CD8-positive, alpha-beta memory T cell (primary cell): ENCODE data around the gene CPLX1. TPM values are rescaled to one million over a fixed set of nuclear protein-coding genes. Genes with fewer than 3 reads are reported as not detected.
"Not testable (repeated sequence)": the region's sequence is repeated elsewhere in the genome, so short reads cannot be mapped to it uniquely, and the experiment has no call there.

Experiments
- CTCF ChIA-PET: fragments of 350-600 bp; sonication (Branson Sonifier 250); formaldehyde crosslinking; loops from one replicate; lab custom pipeline; 2021; ENCODE audit warnings: antibody characterized with exemption; lab: Charles Lee
- POLR2A ChIA-PET: fragments of 350-600 bp; sonication (Branson Sonifier 250); formaldehyde crosslinking; loops from one replicate; lab custom pipeline; 2021; ENCODE audit warnings: antibody characterized with exemption; lab: Charles Lee
- DNase-seq, 5 donors: peaks; one replicate each; pipeline versions ENCODE4 v3.0.0 to v3.0.0-alpha.2; 2020 to 2022; ENCODE audit warnings: mixed read lengths in 1 of 5
- H3K27ac ChIP-seq: one replicate; pipeline ENCODE4 v1.7.0; 2013; ENCODE audit warnings: low read depth, mild to moderate bottlenecking, low read length, moderate library complexity
- H3K27me3 ChIP-seq: 2 replicates; pipeline ENCODE4 v1.7.0; 2013; ENCODE audit warnings: low read length, mild to moderate bottlenecking; ENCODE audit not compliant: insufficient read depth, poor library complexity, severe bottlenecking
- H3K36me3 ChIP-seq: 2 replicates; pipeline ENCODE4 v1.7.0; 2013; ENCODE audit warnings: mild to moderate bottlenecking, low read length, moderate library complexity; ENCODE audit not compliant: insufficient read depth
- H3K4me1 ChIP-seq: 2 replicates; pipeline ENCODE4 v1.7.0; 2013; ENCODE audit warnings: mild to moderate bottlenecking, low read length, moderate library complexity; ENCODE audit not compliant: insufficient read depth
- H3K4me3 ChIP-seq: 2 replicates; pipeline ENCODE4 v1.7.0; 2013; ENCODE audit warnings: mild to moderate bottlenecking, low read length
- H3K9me3 ChIP-seq: 2 replicates; pipeline ENCODE4 v1.7.0; 2013; ENCODE audit warnings: mild to moderate bottlenecking, low read length
- H3K27ac Mint-ChIP-seq, 8 donors: one replicate each; pipeline ENCODE4 v1.8.0; 2020 to 2021; ENCODE audit warnings: mixed read lengths in 8 of 8, mild to moderate bottlenecking in 6 of 8, inconsistent platforms in 3 of 8, moderate library complexity in 3 of 8
- H3K27me3 Mint-ChIP-seq, 2 donors: one replicate each; pipeline ENCODE4 v1.8.0; 2020 to 2021; ENCODE audit warnings: mixed read lengths in 2 of 2, mild to moderate bottlenecking in 1 of 2, moderate library complexity in 1 of 2
- H3K36me3 Mint-ChIP-seq, 3 donors: one replicate each; pipeline ENCODE4 v1.8.0; 2020 to 2021; ENCODE audit warnings: mixed read lengths in 3 of 3, inconsistent platforms in 1 of 3, mild to moderate bottlenecking in 1 of 3
- H3K4me1 Mint-ChIP-seq, 3 donors: one replicate each; pipeline ENCODE4 v1.8.0; 2020 to 2021; ENCODE audit warnings: mixed read lengths in 3 of 3, inconsistent platforms in 1 of 3, mild to moderate bottlenecking in 1 of 3
- H3K4me3 Mint-ChIP-seq, 7 donors: one replicate each; pipeline ENCODE4 v1.8.0; 2020 to 2021; ENCODE audit warnings: mixed read lengths in 7 of 7, mild to moderate bottlenecking in 6 of 7, moderate library complexity in 4 of 7, inconsistent platforms in 2 of 7
- H3K9me3 Mint-ChIP-seq, 5 donors: one replicate each; pipeline ENCODE4 v1.8.0; 2020 to 2022; ENCODE audit warnings: mixed read lengths in 5 of 5, mild to moderate bottlenecking in 3 of 5, moderate library complexity in 2 of 5, inconsistent platforms in 1 of 5
- polyA plus RNA-seq: library from polyadenylated mRNA; unstranded; fragments of 300-500 nt; fragmentation: Illumina TruSeq; gene quantifications from one replicate; pipeline ENCODE4 v1.2.3, GENCODE V29; 2021
- total RNA-seq, 2 experiments: library from RNA; stranded (reverse); gene quantifications; one replicate each; pipeline ENCODE4 v1.2.3, GENCODE V29; 2021

CPLX1 gene
- total and polyA plus RNA-seq, 3 experiments from 2014 or later: 0.13 to 0.16 TPM; not detected in 1

DNA sequence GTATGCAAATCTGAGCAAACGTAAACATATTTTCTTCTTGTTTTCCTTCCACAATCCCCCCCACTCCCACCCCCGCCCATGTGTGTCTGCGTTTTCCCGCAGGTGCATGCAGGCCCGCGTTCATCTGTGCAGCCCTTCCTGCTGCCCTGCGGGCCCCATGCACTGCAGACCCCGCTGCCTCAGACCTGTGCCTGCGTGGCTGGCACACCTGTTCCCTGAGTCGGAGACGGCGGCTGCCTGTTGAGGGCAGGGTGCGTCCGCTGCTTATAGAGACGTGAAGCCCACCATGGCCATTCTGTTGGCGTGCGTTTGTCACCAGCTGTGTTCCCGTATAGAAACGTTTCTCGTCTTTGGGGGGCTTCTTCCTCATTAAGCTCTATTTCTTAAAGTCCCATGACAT is 68.8 kb downstream of the CPLX1 start:
- POLR2A ChIA-PET: no interaction called here
- peaks cover 14 to 23% (median 18%) of the 10 kb centered on the region in 3 donors for H3K4me1 Mint-ChIP-seq
- H3K27me3 ChIP-seq: no peaks in the 10 kb centered on the region

DNA sequence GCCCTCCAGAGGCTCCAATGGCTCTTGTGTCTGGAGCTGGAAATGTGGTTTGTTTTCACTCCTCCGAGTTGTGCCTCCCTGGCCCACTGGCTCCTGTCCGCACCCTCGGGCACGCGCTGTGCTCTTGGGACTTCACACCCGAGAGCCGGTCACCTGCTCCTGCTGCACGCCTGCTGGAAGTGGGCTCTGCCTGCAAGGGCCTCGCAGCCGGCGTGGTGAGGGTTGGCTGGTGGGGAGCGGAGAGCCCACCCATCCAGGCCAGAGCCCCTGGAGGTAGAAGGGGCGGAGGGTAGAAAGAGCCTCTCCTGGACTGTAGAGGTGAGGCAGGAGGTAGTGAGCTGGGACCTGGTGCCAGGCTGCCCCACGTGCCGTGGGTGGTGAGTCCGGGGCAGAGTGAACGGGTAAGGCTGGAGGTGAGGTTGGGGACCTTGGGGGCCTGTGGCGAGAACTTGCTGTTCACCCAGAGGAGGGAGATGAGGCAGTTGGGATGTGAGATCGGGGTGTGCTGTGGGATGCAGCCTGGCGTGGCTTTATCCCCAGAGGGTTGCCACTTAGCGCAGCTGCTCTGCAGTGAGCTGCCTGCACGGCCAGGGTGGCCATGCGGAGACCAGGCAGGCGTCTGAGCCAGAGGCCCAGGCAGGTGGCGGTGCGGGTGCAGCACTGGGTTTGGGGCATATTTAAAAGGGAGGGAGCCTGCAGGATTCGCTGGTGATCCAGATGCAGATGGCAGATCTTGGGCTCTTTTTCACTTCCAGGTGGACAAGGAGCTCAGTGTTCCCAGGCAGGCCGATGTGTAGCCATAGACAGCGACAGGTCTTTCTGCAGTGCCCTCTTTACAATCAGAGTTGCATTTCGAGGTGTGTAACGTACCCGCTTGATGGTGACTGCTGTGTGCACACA is 71.5 kb downstream of the CPLX1 start:
- no peaks in the 10 kb centered on the region for H3K9me3 ChIP-seq
- no peak for DNase-seq
- H3K27me3 Mint-ChIP-seq: no peaks in the 10 kb centered on the region
- no peaks in the 10 kb centered on the region for H3K4me1 ChIP-seq
- H3K4me3 Mint-ChIP-seq: no peak overlapping the region
- no peaks in the 10 kb centered on the region for H3K27me3 ChIP-seq
- H3K9me3 Mint-ChIP-seq: no peaks in the 10 kb centered on the region
- ChIA-PET CTCF (interaction anchor here (1.7 to 2.6 kb wide), 2 partner anchors 12 to 233 kb away, joined by 4 to 13 read pairs; no protein-coding TSS in a partner anchor), POLR2A (no interaction called here)
- H3K4me3 ChIP-seq: no peak overlapping the region
- peaks cover 0 to 4% (median 4%) of the 10 kb centered on the region in 3 donors for H3K4me1 Mint-ChIP-seq
- no peak overlapping the region for H3K27ac Mint-ChIP-seq
- H3K36me3 Mint-ChIP-seq: peaks cover 0 to 45% (median 13%) of the 10 kb centered on the region in 3 donors
- H3K36me3 ChIP-seq: peaks cover 7% of the 10 kb centered on the region
- H3K27ac ChIP-seq: no peak overlapping the region

More for the DNA sequence above, 68.8 kb downstream of the CPLX1 start:
- no peaks in the 10 kb centered on the region for H3K4me1 ChIP-seq
- H3K36me3 ChIP-seq: peaks cover 6% of the 10 kb centered on the region
- Mint-ChIP-seq H3K27me3 (peaks cover 0 to 1% of the 10 kb centered on the region in 2 donors), H3K27ac (no peak overlapping the region), H3K4me3 (no peak overlapping the region), H3K36me3 (peaks cover 5 to 47% (median 12%) of the 10 kb centered on the region in 3 donors), H3K9me3 (no peaks in the 10 kb centered on the region)
- no peak overlapping the region for H3K27ac ChIP-seq
- H3K9me3 ChIP-seq: no peaks in the 10 kb centered on the region
- no peak overlapping the region for H3K4me3 ChIP-seq
- no peak for DNase-seq
- CTCF ChIA-PET: interaction anchor here (1.6 kb wide), 1 partner anchor 15 kb away, joined by 8 read pairs; no protein-coding TSS in a partner anchor

DNA sequence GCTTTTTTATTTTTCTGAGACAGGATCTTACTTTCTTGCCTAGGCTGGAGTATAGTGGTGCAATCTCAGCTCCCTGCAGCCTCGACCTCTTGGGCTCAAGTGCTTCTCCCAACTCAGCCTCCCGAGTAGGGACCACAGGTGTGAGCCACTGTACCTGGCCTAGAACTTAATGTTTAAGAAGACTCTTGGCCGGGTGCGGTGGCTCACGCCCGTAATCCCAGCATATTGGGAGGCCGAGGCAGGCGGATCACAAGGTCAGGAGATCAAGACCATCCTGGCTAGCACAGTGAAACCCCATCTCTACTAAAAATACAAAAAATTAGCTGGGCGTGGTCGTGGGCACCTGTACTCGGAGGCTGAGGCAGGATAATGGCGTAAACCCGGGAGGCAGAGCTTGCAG is 72.7 kb downstream of the CPLX1 start:
- H3K4me1 ChIP-seq, H3K9me3 ChIP-seq, H3K9me3 Mint-ChIP-seq, POLR2A ChIA-PET, H3K27ac ChIP-seq, H3K4me1 Mint-ChIP-seq, H3K27me3 ChIP-seq, H3K27me3 Mint-ChIP-seq, H3K4me3 Mint-ChIP-seq, DNase-seq, H3K4me3 ChIP-seq: not testable (repeated sequence)
- Mint-ChIP-seq H3K36me3 (peaks cover 0 to 52% (median 17%) of the 10 kb centered on the region in 3 donors), H3K27ac (peak overlapping the region in 1 of 8 donors; percentile 48)
- CTCF ChIA-PET: interaction anchor here (1.7 to 2.6 kb wide), 2 partner anchors 11 to 234 kb away, joined by 4 to 13 read pairs; no protein-coding TSS in a partner anchor
- peaks cover 11% of the 10 kb centered on the region for H3K36me3 ChIP-seq

DNA sequence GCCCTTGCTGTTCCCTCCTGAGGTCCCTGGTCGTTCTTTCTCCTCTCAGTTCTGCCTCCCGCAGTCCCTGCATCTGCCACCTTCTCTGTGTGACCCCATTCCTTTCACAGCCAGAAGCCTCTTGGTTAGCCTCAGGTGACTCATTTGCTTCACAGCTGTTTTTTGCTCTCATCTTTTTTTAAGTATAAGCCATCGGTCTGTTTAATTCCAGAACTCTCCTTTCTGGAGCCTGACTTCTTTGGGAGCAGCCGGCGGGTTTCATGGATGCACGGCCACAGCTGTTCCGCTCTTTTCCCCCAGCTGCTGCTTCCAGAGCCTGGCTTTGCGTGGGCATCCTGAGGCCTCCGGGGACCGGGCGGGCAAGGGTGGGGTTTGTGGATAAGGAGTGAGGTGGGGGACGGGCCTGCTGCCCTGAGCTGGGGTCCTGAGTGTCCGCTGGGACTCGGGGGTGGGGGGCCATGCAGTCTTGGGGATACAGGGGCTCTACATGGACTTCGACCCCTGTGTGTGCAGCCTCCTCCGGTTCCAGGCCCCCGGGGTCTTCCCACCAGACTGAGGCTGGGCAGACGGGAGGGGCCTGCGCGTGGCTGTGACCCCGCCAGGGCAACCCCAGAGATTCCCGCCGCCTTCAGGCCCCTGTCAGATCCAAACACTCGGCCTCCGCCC is 73.6 kb downstream of the CPLX1 start:
- no peaks in the 10 kb centered on the region for H3K9me3 Mint-ChIP-seq
- no peaks in the 10 kb centered on the region for H3K27me3 Mint-ChIP-seq
- ChIA-PET POLR2A (no interaction called here), CTCF (interaction anchor here (1.7 to 2.6 kb wide), 2 partner anchors 10 to 235 kb away, joined by 4 to 13 read pairs; no protein-coding TSS in a partner anchor)
- no peak for DNase-seq
- Histone ChIP-seq H3K36me3 (peaks cover 11% of the 10 kb centered on the region), H3K4me1 (no peaks in the 10 kb centered on the region), H3K9me3 (no peaks in the 10 kb centered on the region), H3K4me3 (no peak overlapping the region), H3K27ac (no peak overlapping the region), H3K27me3 (no peaks in the 10 kb centered on the region)
- H3K27ac Mint-ChIP-seq: peak overlapping the region in 1 of 8 donors; percentile 87
- H3K4me1 Mint-ChIP-seq: peaks cover 0 to 4% (median 4%) of the 10 kb centered on the region in 3 donors
- no peak overlapping the region for H3K4me3 Mint-ChIP-seq
- H3K36me3 Mint-ChIP-seq: peaks cover 0 to 56% (median 18%) of the 10 kb centered on the region in 3 donors

DNA sequence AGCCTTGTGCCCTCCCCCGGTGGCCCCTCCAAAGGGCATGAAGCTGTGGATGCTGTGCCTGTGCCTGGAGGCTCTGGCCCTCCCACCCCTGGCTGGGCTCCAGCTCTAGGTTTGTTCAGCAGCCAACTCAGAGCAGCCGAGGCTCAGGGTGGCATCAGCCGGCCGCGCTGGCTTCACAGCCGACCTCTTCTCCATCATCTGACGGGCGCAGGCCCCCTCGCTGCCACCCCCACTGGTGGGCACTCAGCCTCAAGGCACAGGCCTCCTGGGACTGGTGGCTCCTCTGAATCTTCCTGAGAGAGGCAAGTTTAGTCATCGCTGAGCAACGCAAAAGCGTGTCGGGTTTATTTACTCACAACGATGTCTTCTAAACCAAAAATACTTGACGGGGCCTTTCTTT is 74.3 kb downstream of the CPLX1 start:
- no peak for DNase-seq
- peaks cover 0 to 53% (median 18%) of the 10 kb centered on the region in 3 donors for H3K36me3 Mint-ChIP-seq
- peak overlapping the region in 1 of 8 donors; percentile 60 for H3K27ac Mint-ChIP-seq
- POLR2A ChIA-PET: no interaction called here
- H3K27ac ChIP-seq: no peak overlapping the region
- no peaks in the 10 kb centered on the region for H3K4me1 ChIP-seq
- no peak overlapping the region for H3K4me3 ChIP-seq
- CTCF ChIA-PET: no interaction called here
- peaks cover 11% of the 10 kb centered on the region for H3K36me3 ChIP-seq
- H3K4me3 Mint-ChIP-seq: no peak overlapping the region
- H3K9me3 ChIP-seq: no peaks in the 10 kb centered on the region
- no peaks in the 10 kb centered on the region for H3K27me3 ChIP-seq
- peaks cover 0 to 4% (median 4%) of the 10 kb centered on the region in 3 donors for H3K4me1 Mint-ChIP-seq
- H3K9me3 Mint-ChIP-seq: no peaks in the 10 kb centered on the region
- H3K27me3 Mint-ChIP-seq: no peaks in the 10 kb centered on the region

DNA sequence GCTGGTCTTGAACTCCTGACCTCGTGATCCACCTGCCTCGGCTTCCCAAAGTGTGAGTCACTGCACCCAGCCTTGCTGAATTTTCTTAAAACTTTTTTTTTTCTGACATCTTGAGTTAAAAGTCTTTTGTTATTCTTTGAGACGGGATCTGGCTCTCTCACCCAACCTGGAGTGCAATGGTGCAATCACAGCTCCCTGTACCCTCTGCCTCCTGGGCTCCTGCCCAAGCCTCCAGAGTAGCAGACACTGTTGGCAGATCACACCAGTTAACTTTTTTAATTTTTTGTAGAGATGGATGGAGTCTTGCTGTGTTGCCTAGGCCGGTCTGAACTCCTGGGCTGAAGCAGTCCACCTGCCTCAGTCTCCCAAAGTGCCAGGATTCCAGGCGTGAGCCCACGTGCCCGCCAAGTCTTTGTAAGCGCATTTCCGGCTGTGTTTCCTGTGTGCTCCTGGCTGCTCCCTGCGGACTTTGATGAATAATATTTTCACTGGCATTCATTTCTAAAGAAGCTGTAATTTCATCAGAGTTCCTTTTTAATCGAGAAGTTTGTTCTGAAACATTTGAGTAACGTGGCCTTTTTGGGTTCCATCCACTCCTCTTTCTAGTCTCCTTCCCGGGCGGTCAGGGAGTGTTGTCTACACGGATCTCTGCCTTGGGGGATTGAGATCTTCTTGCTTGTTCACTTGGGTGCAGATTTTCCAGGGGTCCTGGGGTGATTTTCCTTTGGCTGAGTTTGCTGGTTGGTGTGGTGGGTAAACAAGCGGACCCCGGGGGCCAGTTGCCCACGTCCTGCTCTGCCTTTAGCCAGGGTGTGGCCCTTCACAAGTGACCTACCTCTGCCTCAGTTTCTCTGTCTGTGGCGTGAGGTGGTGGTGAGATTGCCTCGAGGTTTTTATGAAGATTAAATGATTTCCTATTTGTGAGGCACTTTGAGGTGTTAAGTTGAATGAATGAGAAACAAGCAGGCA is 75.9 kb downstream of the CPLX1 start:
- H3K36me3 Mint-ChIP-seq: peaks cover 0 to 47% (median 14%) of the 10 kb centered on the region in 3 donors
- ChIA-PET CTCF (interaction anchor here (0.7 kb wide), 1 partner anchor 30 kb away, joined by 3 read pairs; no protein-coding TSS in a partner anchor), POLR2A (no interaction called here)
- H3K4me3 ChIP-seq: no peak overlapping the region
- peak overlapping the region in 1 of 8 donors; percentile 74 for H3K27ac Mint-ChIP-seq
- no peaks in the 10 kb centered on the region for H3K9me3 Mint-ChIP-seq
- peaks cover 11% of the 10 kb centered on the region for H3K36me3 ChIP-seq
- H3K27ac ChIP-seq: no peak overlapping the region
- H3K27me3 Mint-ChIP-seq: no peaks in the 10 kb centered on the region
- DNase-seq: no peak
- peaks cover 0 to 4% (median 4%) of the 10 kb centered on the region in 3 donors for H3K4me1 Mint-ChIP-seq
- H3K27me3 ChIP-seq: no peaks in the 10 kb centered on the region
- no peaks in the 10 kb centered on the region for H3K9me3 ChIP-seq
- no peak overlapping the region for H3K4me3 Mint-ChIP-seq
- H3K4me1 ChIP-seq: no peaks in the 10 kb centered on the region

DNA sequence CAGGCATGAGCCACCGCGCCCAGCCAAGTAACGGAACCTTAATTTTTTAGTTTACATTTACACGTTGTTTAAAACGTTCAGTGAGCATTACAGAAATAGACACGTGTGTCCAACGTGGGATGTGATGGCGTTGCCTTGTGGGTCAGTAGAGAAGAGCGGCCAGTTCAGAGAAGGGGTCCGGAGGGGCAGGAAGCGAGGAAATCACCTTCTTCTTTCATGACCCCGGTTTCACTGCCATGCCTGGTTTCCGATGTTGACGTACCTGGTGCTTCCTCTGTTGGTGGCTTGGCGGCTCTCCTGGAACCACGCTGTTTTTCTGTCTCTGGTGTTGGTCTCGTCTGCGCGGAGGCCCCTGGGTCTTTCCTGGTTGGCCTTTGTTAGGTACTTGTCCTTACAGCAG is 77.5 kb downstream of the CPLX1 start:
- ChIA-PET CTCF (no interaction called here), POLR2A (no interaction called here)
- Mint-ChIP-seq H3K4me1 (peaks cover 0 to 2% (median 0%) of the 10 kb centered on the region in 3 donors), H3K9me3 (no peaks in the 10 kb centered on the region), H3K36me3 (peaks cover 0 to 43% (median 13%) of the 10 kb centered on the region in 3 donors), H3K4me3 (no peak overlapping the region), H3K27ac (peak overlapping the region in 1 of 8 donors; percentile 50), H3K27me3 (no peaks in the 10 kb centered on the region)
- DNase-seq: no peak
- H3K4me3 ChIP-seq: no peak overlapping the region
- H3K9me3 ChIP-seq: no peaks in the 10 kb centered on the region
- peaks cover 11% of the 10 kb centered on the region for H3K36me3 ChIP-seq
- no peak overlapping the region for H3K27ac ChIP-seq
- H3K27me3 ChIP-seq: no peaks in the 10 kb centered on the region
- no peaks in the 10 kb centered on the region for H3K4me1 ChIP-seq
